ENCODE data around the gene SRBD1. TPM values are rescaled to one million over a fixed set of nuclear protein-coding genes. Genes with fewer than 3 reads are reported as not detected.

Gene SRBD1
- total RNA-seq, 4 donors from 2014 or later, result 13.5 to 36.2 (median 26.8) TPM

DNA sequence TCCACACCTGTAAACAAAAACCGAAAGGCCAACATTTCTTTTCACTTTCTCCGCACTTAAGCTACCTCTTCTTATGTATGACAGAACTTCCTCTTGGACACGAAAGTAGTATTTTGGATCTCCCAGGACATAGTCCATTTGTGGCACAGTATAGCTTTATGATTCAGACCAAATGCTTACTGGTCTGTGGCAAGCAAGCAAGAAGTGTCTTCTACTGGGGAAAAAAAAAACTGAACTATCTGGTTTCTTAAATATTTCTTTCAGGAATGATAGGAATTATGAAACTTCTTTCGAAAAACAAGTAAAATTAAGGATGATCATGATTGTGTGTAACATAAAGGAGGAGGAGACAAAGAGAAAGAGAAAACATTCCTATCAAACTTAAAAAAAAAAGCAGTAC, 33.6 kb downstream of the SRBD1 start:
- in situ Hi-C loops (cut with MboI; ENCODE audit: low pct_ligation_motif_present in 1 of 4, low pct_unique_long_range_greater_than_20kb in 1 of 4, low sequenced_read_pairs in 3 of 4), result loop anchor here in 1 of 4 donors (25.0 kb wide), 1 partner anchor 590 kb away; no protein-coding TSS in a partner anchor

DNA sequence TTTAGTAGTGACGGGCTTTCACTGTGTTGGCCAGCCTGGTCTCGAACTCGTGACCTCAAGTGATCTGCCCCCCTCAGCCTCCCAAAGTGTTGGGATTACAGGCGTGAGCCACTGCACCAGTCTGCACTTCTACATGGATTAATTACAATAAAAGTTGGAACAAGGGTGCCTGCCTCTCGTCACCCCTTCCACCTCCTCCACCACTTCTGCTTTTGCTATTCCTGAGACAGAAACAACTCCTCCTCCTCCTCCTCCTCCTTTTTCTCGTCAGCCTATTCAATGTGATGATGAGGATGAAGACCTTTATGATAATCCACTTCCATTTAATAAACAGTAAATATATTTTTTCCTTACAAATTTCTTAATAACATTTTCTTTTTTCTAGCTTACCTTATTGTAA, 35.2 kb downstream of the SRBD1 start:
- Histone ChIP-seq H3K4me1 (no peaks in the 10 kb centered on the region), H3K9me3 (no peaks in the 10 kb centered on the region), H3K27me3 (no peaks in the 10 kb centered on the region), H3K36me3 (peaks cover 0 to 18% (median 0%) of the 10 kb centered on the region in 4 donors), H3K4me3 (no peak overlapping the region), H3K27ac (no peak overlapping the region)
- DNase-seq, result no peak
- in situ Hi-C loops (cut with MboI; ENCODE audit: low pct_ligation_motif_present in 1 of 4, low pct_unique_long_range_greater_than_20kb in 1 of 4, low sequenced_read_pairs in 3 of 4) (loop anchor here in 1 of 4 donors (25.0 kb wide), 1 partner anchor 589 kb away; no protein-coding TSS in a partner anchor), intact Hi-C loops (cut with DNase I; ENCODE audit: low total_unique reads) (no loop called here)
- no peak for TF ChIP-seq POLR2A (IDR thresholded peaks at IDR 0.05)
- TF ChIP-seq, protein P1, sequence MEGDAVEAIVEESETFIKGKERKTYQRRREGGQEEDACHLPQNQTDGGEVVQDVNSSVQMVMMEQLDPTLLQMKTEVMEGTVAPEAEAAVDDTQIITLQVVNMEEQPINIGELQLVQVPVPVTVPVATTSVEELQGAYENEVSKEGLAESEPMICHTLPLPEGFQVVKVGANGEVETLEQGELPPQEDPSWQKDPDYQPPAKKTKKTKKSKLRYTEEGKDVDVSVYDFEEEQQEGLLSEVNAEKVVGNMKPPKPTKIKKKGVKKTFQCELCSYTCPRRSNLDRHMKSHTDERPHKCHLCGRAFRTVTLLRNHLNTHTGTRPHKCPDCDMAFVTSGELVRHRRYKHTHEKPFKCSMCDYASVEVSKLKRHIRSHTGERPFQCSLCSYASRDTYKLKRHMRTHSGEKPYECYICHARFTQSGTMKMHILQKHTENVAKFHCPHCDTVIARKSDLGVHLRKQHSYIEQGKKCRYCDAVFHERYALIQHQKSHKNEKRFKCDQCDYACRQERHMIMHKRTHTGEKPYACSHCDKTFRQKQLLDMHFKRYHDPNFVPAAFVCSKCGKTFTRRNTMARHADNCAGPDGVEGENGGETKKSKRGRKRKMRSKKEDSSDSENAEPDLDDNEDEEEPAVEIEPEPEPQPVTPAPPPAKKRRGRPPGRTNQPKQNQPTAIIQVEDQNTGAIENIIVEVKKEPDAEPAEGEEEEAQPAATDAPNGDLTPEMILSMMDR (IDR thresholded peaks at IDR 0.05), result no peak
- TF ChIP-seq EP300 (IDR thresholded peaks at IDR 0.05; ENCODE audit: low read depth), result no peak
- no peak for TF ChIP-seq POLR2AphosphoS5 (IDR thresholded peaks at IDR 0.05)
- WGBS, 2 donors (ENCODE audit: low coverage in 1 of 2), result 88 to 94% methylated on average over 3 to 6 of the region's 6 CpGs

More for the DNA sequence above, 33.6 kb downstream of the SRBD1 start:
- Histone ChIP-seq H3K4me3 (no peak overlapping the region), H3K36me3 (peaks cover 0 to 22% (median 0%) of the 10 kb centered on the region in 4 donors), H3K9me3 (no peaks in the 10 kb centered on the region), H3K4me1 (no peaks in the 10 kb centered on the region), H3K27me3 (no peaks in the 10 kb centered on the region), H3K27ac (no peak overlapping the region)
- WGBS, 2 donors (ENCODE audit: low coverage in 1 of 2), result 77 to 80% methylated on average over 4 of the region's 4 CpGs
- TF ChIP-seq, protein P1 (IDR thresholded peaks at IDR 0.05), result no peak
- TF ChIP-seq POLR2AphosphoS5 (IDR thresholded peaks at IDR 0.05) (no peak), EP300 (IDR thresholded peaks at IDR 0.05; ENCODE audit: low read depth) (no peak), POLR2A (IDR thresholded peaks at IDR 0.05) (no peak)
- no peak for DNase-seq
- intact Hi-C loops (cut with DNase I; ENCODE audit: low total_unique reads), result no loop called here

DNA sequence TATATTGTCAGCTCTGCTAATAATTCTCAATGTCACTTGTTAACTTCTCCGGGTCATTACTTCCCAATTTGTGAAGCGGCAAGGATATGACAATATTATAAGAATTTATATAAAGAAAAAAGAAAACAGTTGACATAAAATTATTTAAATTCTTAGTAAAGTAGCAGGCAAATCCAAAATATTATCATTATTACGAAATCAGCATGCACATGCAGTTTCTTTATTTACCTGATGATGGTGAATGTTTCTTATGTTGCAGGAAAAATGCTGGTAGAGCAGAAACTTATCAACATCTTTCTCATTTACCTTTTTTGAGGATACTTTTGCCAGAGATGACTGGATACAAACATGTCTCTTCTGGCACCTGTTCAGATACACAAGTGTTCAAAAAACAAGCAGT, 38.1 kb downstream of the SRBD1 start:
- no peak for DNase-seq
- Histone ChIP-seq H3K27me3 (no peaks in the 10 kb centered on the region), H3K27ac (no peak overlapping the region), H3K4me3 (no peak overlapping the region), H3K9me3 (no peaks in the 10 kb centered on the region), H3K4me1 (peaks cover 3 to 12% (median 8%) of the 10 kb centered on the region in 4 donors), H3K36me3 (peaks cover 0 to 18% (median 0%) of the 10 kb centered on the region in 4 donors)
- intact Hi-C loops (cut with DNase I; ENCODE audit: low total_unique reads) (no loop called here), in situ Hi-C loops (cut with MboI; ENCODE audit: low pct_ligation_motif_present in 1 of 4, low pct_unique_long_range_greater_than_20kb in 1 of 4, low sequenced_read_pairs in 3 of 4) (no loop called here)
- WGBS, 2 donors (ENCODE audit: low coverage in 1 of 2), result 96% methylated on average over 3 of the region's 3 CpGs
- TF ChIP-seq, protein P1 (IDR thresholded peaks at IDR 0.05), result no peak
- no peak for TF ChIP-seq EP300 (IDR thresholded peaks at IDR 0.05; ENCODE audit: low read depth)
- TF ChIP-seq POLR2AphosphoS5 (IDR thresholded peaks at IDR 0.05), result no peak
- no peak for TF ChIP-seq POLR2A (IDR thresholded peaks at IDR 0.05)

DNA sequence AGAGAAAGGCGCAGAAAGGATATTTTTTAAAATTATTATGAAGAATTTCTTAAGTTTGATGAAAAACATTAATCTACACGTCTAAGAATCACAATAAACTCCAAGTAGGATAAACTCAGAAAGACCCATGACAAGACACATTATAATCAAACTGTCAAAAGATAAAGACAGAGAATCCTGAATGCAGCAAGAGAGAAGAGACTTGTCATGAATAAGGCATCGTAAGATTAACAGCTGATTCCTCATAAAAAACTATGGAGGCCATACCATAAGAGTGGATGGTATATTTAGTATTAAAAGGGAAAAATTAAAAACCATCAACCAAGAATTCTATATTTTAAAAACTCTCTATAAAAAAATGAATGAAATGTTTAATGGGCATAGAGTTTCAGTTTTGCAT, 39.1 kb downstream of the SRBD1 start:
- no peaks in the 10 kb centered on the region for H3K9me3 ChIP-seq
- intact Hi-C loops (cut with DNase I; ENCODE audit: low total_unique reads), result no loop called here
- in situ Hi-C loops (cut with MboI; ENCODE audit: low pct_ligation_motif_present in 1 of 4, low pct_unique_long_range_greater_than_20kb in 1 of 4, low sequenced_read_pairs in 3 of 4), result no loop called here
- no peak for DNase-seq
- peaks cover 3 to 16% (median 10%) of the 10 kb centered on the region in 4 donors for H3K4me1 ChIP-seq
- H3K27ac ChIP-seq, result no peak overlapping the region
- whole genome bisulfite sequencing, 2 donors (ENCODE audit: low coverage in 1 of 2), result 97 to 98% methylated on average over 3 of the region's 3 CpGs
- no peaks in the 10 kb centered on the region for H3K27me3 ChIP-seq
- H3K4me3 ChIP-seq, result no peak overlapping the region
- TF ChIP-seq POLR2A (IDR thresholded peaks at IDR 0.05), result no peak
- peaks cover 0 to 18% (median 0%) of the 10 kb centered on the region in 4 donors for H3K36me3 ChIP-seq

Data from transverse colon (tissue), 4 donors.